SK-N-SH (cell line): ENCODE results near the gene CDH20. TPM values are rescaled to one million over a fixed set of nuclear protein-coding genes. Genes with fewer than 3 reads are reported as not detected.

Experiments
- CTCF ChIA-PET: fragments of 300-600, 350-600 bp; formaldehyde crosslinking; extraction: SDS; loops from one replicate; lab custom pipeline; 2021; lab: Yijun Ruan, JAX
- POLR2A ChIA-PET: fragments of 350-600 bp; sonication (Branson Sonifier 250); formaldehyde crosslinking; extraction: SDS; loops from one replicate; lab custom pipeline; 2020; ENCODE audit warnings: antibody characterized with exemption, inconsistent platforms; lab: Yijun Ruan, JAX
- DNase-seq: peaks from one replicate; pipeline ENCODE4 v3.0.0; 2012
- H2AFZ ChIP-seq: fragments of 200-600 bp; sonication (generic); 2 replicates; pipeline ENCODE4 v1.8.1; 2016; ENCODE audit warnings: antibody characterized with exemption, mild to moderate bottlenecking, low read depth
- H3F3A ChIP-seq: fragments of 200-600 bp; sonication (generic); replicated peaks from 2 replicates; pipeline ENCODE3; 2016; ENCODE audit warnings: antibody characterized with exemption, mild to moderate bottlenecking; ENCODE audit not compliant: insufficient read depth
- H3K27ac ChIP-seq, 2 experiments: fragments of 200-500 bp in 1 of 2; fragments of 200-600 bp in 1 of 2; sonication (Bioruptor generic) in 1 of 2; sonication (generic), shearing (Covaris generic) in 1 of 2; 2 replicates each; pipeline versions ENCODE4 v1.5.1 to v1.6.1; 2014 to 2016; ENCODE audit warnings: low read depth in 2 of 2, inconsistent platforms in 1 of 2, low read length in 1 of 2, mild to moderate bottlenecking in 1 of 2, mixed read lengths in 1 of 2
- H3K27me3 ChIP-seq: fragments of 200-600 bp; sonication (generic), shearing (Covaris generic); 2 replicates; pipeline ENCODE4 v1.6.1; 2016; ENCODE audit warnings: mixed run types; ENCODE audit not compliant: insufficient read depth
- H3K36me3 ChIP-seq, 2 experiments: fragments of 200-500 bp in 1 of 2; fragments of 200-600 bp in 1 of 2; sonication (Bioruptor generic) in 1 of 2; sonication (generic) in 1 of 2; replicated peaks in 1 of 2; 2 replicates each; pipeline versions ENCODE3 to v1.5.1; 2014 to 2016; ENCODE audit warnings: low read length in 1 of 2, mild to moderate bottlenecking in 1 of 2; ENCODE audit not compliant: insufficient read depth in 2 of 2, control insufficient read depth in 1 of 2
- H3K4me1 ChIP-seq, 2 experiments: fragments of 200-500 bp in 1 of 2; fragments of 200-600 bp in 1 of 2; sonication (Bioruptor generic) in 1 of 2; sonication (generic), shearing (Covaris generic) in 1 of 2; 2 replicates each; pipeline versions ENCODE4 v1.5.1 to v1.6.1; 2014 to 2016; ENCODE audit warnings: low read depth in 1 of 2, low read length in 1 of 2, mixed run types in 1 of 2; ENCODE audit not compliant: insufficient read depth in 2 of 2, control insufficient read depth in 1 of 2
- H3K4me2 ChIP-seq: fragments of 200-600 bp; sonication (generic), shearing (Covaris generic); 2 replicates; pipeline ENCODE4 v1.6.1; 2017; ENCODE audit warnings: mixed run types
- H3K4me3 ChIP-seq, 2 experiments: fragments of 200-500 bp in 1 of 2; fragments of 200-600 bp in 1 of 2; sonication (Bioruptor generic) in 1 of 2; sonication (generic), shearing (Covaris generic) in 1 of 2; 2 replicates each; pipeline versions ENCODE4 v1.5.1 to v1.8.1; 2014 to 2016; ENCODE audit warnings: low read depth in 2 of 2, inconsistent platforms in 1 of 2, low read length in 1 of 2, mild to moderate bottlenecking in 1 of 2, mixed read lengths in 1 of 2, moderate library complexity in 1 of 2
- H3K79me2 ChIP-seq: fragments of 200-600 bp; sonication (generic); 2 replicates; pipeline ENCODE4 v1.8.1; 2017; ENCODE audit warnings: mild to moderate bottlenecking; ENCODE audit not compliant: insufficient read depth
- H3K9ac ChIP-seq: fragments of 200-600 bp; sonication (generic); 2 replicates; pipeline ENCODE4 v1.6.1; 2017; ENCODE audit warnings: mixed run types
- H3K9me2 ChIP-seq: fragments of 200-600 bp; sonication (generic); 2 replicates; pipeline ENCODE4 v1.6.1; 2017; ENCODE audit warnings: mixed run types
- H3K9me3 ChIP-seq: fragments of 200-600 bp; sonication (generic); 2 replicates; pipeline ENCODE4 v1.6.1; 2017; ENCODE audit warnings: mixed run types, mild to moderate bottlenecking, moderate library complexity
- H4K20me1 ChIP-seq: fragments of 200-600 bp; sonication (generic); 2 replicates; pipeline ENCODE4 v1.6.1; 2017; ENCODE audit warnings: mild to moderate bottlenecking, mixed run types; ENCODE audit not compliant: insufficient read depth
- EP300 ChIP-seq, 2 experiments: IDR thresholded peaks; 2 replicates each; pipeline versions ENCODE4 v1.4.0 to v1.6.1; 2012; ENCODE audit warnings: borderline replicate concordance in 1 of 2, low read depth in 1 of 2, low read length in 1 of 2
- FOSL2 ChIP-seq: IDR thresholded peaks from 2 replicates; pipeline ENCODE4 v1.4.0; 2012; ENCODE audit warnings: low read depth, mild to moderate bottlenecking, moderate library complexity, borderline replicate concordance
- FOXM1 ChIP-seq: IDR thresholded peaks from 2 replicates; pipeline ENCODE4 v1.4.0; 2012; ENCODE audit warnings: low read depth, mild to moderate bottlenecking
- GABPA ChIP-seq: IDR thresholded peaks from 2 replicates; pipeline ENCODE4 v1.4.0; 2012; ENCODE audit warnings: low read depth, mild to moderate bottlenecking
- GATA2 ChIP-seq: sonication (generic); formaldehyde crosslinking; IDR thresholded peaks from 2 replicates; pipeline ENCODE4 v1.5.0; 2020; ENCODE audit warnings: mild to moderate bottlenecking, missing genetic modification reagents
- JUND ChIP-seq: IDR thresholded peaks from 2 replicates; pipeline ENCODE4 v1.4.0; 2012
- MEF2A ChIP-seq: IDR thresholded peaks from 2 replicates; pipeline ENCODE4 v1.4.0; 2012; ENCODE audit warnings: low read depth, borderline replicate concordance
- NFIC ChIP-seq: IDR thresholded peaks from 2 replicates; pipeline ENCODE4 v1.4.0; 2012; ENCODE audit warnings: borderline replicate concordance
- NRF1 ChIP-seq: IDR thresholded peaks from 2 replicates; pipeline ENCODE4 v1.6.1; 2012; ENCODE audit warnings: low read depth, mild to moderate bottlenecking, low read length
- POLR2AphosphoS5 ChIP-seq: IDR thresholded peaks from 2 replicates; pipeline ENCODE4 v1.6.1; 2012; ENCODE audit warnings: low read depth, low read length
- RAD21 ChIP-seq: IDR thresholded peaks from 2 replicates; pipeline ENCODE4 v1.6.1; 2012; ENCODE audit warnings: mild to moderate bottlenecking, low read length
- RFX5 ChIP-seq: IDR thresholded peaks from 2 replicates; pipeline ENCODE4 v1.6.1; 2012; ENCODE audit warnings: mild to moderate bottlenecking, improper control_type of control experiment, low read length
- RXRA ChIP-seq: IDR thresholded peaks from 2 replicates; pipeline ENCODE4 v1.4.0; 2012; ENCODE audit warnings: low read depth, mild to moderate bottlenecking, borderline replicate concordance
- SIN3A ChIP-seq: IDR thresholded peaks from 2 replicates; pipeline ENCODE4 v1.6.1; 2012; ENCODE audit warnings: low read depth, mild to moderate bottlenecking, low read length, moderate library complexity, borderline replicate concordance
- TAF1 ChIP-seq: IDR thresholded peaks from 2 replicates; pipeline ENCODE4 v1.6.1; 2012; ENCODE audit warnings: low read depth, mild to moderate bottlenecking, low read length, moderate library complexity, borderline replicate concordance
- TCF12 ChIP-seq: IDR thresholded peaks from 2 replicates; pipeline ENCODE4 v1.4.0; 2012
- YY1 ChIP-seq: IDR thresholded peaks from 2 replicates; pipeline ENCODE4 v1.4.0; 2012; ENCODE audit warnings: low read depth, mild to moderate bottlenecking
- WGBS: methylation state at CpG from one replicate; pipeline ENCODE4 v1.1.6; 2017; ENCODE audit warnings: low lambda C conversion rate; 5-methylcytosine and 5-hydroxymethylcytosine counted together
- polyA plus RNA-seq, 3 experiments: library from polyadenylated mRNA; depleted of rRNA; stranded (reverse); fragments of >200 nt; gene quantifications; 2 replicates each; pipeline ENCODE4 v1.2.3, GENCODE V29; 2012
- TF ChIP-seq, protein P1 (sequence below): IDR thresholded peaks from 2 replicates; pipeline ENCODE4 v1.4.0; 2012; ENCODE audit warnings: low read depth, borderline replicate concordance
- TF ChIP-seq, protein P2 (sequence below): IDR thresholded peaks from 2 replicates; pipeline ENCODE4 v1.4.0; 2012; ENCODE audit warnings: low read depth, borderline replicate concordance
- TF ChIP-seq, protein P3 (sequence below): fragments of 150-350 bp; IDR thresholded peaks from 2 replicates; pipeline ENCODE4 v1.6.1; 2017; ENCODE audit warnings: antibody characterized with exemption, low read length, low read depth, borderline replicate concordance
- TF ChIP-seq, protein P4 (sequence below): IDR thresholded peaks from 2 replicates; pipeline ENCODE4; 2012
- TF ChIP-seq, protein P5 (sequence below): fragments of 150-350 bp; IDR thresholded peaks from 2 replicates; pipeline ENCODE4 v1.6.1; 2016; ENCODE audit warnings: mild to moderate bottlenecking, low read depth, low read length

The CDH20 gene
- polyA plus RNA-seq, 1 of the 3 experiments (the other 2 are of a cell fraction): 1.1 TPM

DNA sequence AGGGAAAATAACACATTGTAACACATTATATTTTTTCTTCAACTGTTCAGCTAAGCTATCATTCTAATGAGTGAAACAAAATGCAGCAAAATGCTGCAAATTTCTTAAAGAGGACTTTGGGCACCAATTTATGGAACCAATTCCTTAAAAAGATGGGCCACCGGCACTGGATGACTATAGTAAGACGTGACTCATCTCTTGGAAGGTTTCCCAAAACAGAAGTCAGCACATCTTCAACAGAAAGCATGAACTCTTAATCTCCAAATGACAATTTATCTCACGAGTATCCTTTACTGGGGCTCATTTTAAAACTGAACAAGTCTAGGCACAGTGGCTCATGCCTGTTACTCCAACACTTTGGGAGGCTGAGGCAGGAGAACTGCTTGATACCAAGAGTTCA lies 213.4 kb downstream of the CDH20 start:
- DNase-seq: no peak

DNA sequence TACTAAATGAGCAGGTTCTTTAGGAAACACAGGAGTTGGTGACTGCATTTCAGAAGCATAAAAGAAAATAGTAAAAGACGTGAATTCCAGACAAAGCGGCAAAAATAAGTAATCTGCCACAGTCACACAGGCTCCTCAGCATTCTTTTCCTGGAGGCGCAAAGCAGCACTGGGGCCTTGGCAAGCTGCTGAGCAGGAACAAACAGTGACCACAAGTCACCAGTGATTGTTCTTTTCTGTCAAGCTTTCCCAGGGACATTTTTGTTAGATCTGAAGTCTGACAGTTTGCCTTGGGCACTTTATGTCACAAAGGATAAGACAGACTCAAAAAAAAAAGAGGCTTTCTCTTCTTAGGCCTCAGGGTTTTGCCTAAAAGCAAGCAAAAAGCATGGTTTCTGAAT lies 216.2 kb downstream of the CDH20 start:
- no peak overlapping the region for H3K4me2 ChIP-seq
- H3K9me3 ChIP-seq: no peaks in the 10 kb centered on the region
- H3K27me3 ChIP-seq: no peaks in the 10 kb centered on the region
- no peaks in the 10 kb centered on the region for H3K9me2 ChIP-seq
- CTCF ChIA-PET: interaction anchor here (1.4 to 3.0 kb wide), 4 partner anchors 33 to 581 kb away, joined by 3 to 17 read pairs (median 9); no protein-coding TSS in a partner anchor
- 92% methylated on average over 3 of the region's 3 CpGs for WGBS
- POLR2A ChIA-PET: no interaction called here
- no peaks in the 10 kb centered on the region for H4K20me1 ChIP-seq
- no peak overlapping the region for H2AFZ ChIP-seq
- peaks cover 0 to 5% of the 10 kb centered on the region in 2 experiments; a peak in 1 of 4 replicates for H3K4me1 ChIP-seq
- DNase-seq: no peak
- no peak overlapping the region for H3K27ac ChIP-seq
- no peak overlapping the region for H3K4me3 ChIP-seq
- TF ChIP-seq GATA2 (CRISPR knock-in tag) (no peak), EP300 (IDR thresholded peaks at IDR 0.05; ENCODE audit: borderline replicate concordance in 1 of 2, low read depth in 1 of 2, low read length in 1 of 2) (no peak), POLR2AphosphoS5 (no peak), RFX5 (no peak), TAF1 (no peak), MEF2A (no peak), NRF1 (no peak), YY1 (no peak), FOXM1 (no peak), RAD21 (no peak), SIN3A (no peak), FOSL2 (no peak)
- TF ChIP-seq, protein P1, sequence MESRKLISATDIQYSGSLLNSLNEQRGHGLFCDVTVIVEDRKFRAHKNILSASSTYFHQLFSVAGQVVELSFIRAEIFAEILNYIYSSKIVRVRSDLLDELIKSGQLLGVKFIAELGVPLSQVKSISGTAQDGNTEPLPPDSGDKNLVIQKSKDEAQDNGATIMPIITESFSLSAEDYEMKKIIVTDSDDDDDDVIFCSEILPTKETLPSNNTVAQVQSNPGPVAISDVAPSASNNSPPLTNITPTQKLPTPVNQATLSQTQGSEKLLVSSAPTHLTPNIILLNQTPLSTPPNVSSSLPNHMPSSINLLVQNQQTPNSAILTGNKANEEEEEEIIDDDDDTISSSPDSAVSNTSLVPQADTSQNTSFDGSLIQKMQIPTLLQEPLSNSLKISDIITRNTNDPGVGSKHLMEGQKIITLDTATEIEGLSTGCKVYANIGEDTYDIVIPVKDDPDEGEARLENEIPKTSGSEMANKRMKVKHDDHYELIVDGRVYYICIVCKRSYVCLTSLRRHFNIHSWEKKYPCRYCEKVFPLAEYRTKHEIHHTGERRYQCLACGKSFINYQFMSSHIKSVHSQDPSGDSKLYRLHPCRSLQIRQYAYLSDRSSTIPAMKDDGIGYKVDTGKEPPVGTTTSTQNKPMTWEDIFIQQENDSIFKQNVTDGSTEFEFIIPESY: no peak
- TF ChIP-seq, protein P2, sequence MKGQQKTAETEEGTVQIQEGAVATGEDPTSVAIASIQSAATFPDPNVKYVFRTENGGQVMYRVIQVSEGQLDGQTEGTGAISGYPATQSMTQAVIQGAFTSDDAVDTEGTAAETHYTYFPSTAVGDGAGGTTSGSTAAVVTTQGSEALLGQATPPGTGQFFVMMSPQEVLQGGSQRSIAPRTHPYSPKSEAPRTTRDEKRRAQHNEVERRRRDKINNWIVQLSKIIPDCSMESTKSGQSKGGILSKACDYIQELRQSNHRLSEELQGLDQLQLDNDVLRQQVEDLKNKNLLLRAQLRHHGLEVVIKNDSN: no peak
- TF ChIP-seq, protein P3, sequence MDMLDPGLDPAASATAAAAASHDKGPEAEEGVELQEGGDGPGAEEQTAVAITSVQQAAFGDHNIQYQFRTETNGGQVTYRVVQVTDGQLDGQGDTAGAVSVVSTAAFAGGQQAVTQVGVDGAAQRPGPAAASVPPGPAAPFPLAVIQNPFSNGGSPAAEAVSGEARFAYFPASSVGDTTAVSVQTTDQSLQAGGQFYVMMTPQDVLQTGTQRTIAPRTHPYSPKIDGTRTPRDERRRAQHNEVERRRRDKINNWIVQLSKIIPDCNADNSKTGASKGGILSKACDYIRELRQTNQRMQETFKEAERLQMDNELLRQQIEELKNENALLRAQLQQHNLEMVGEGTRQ: no peak
- no peaks in the 10 kb centered on the region for H3K36me3 ChIP-seq
- no peak overlapping the region for H3K9ac ChIP-seq
- no peaks in the 10 kb centered on the region for H3F3A ChIP-seq
- no peaks in the 10 kb centered on the region for H3K79me2 ChIP-seq

More for the DNA sequence above, 213.4 kb downstream of the CDH20 start:
- Histone ChIP-seq H3K4me1 (peaks cover 0 to 8% of the 10 kb centered on the region in 2 experiments; a peak in 1 of 4 replicates), H3K4me3 (no peak overlapping the region), H4K20me1 (no peaks in the 10 kb centered on the region), H3K4me2 (no peak overlapping the region), H3K27ac (peak overlapping the region in 1 of 2 experiments; percentile 51; a peak in 2 of 4 replicates), H3F3A (no peaks in the 10 kb centered on the region), H3K9me3 (no peaks in the 10 kb centered on the region), H3K79me2 (no peaks in the 10 kb centered on the region), H3K27me3 (no peaks in the 10 kb centered on the region), H3K9me2 (no peaks in the 10 kb centered on the region), H3K9ac (no peak overlapping the region), H3K36me3 (no peaks in the 10 kb centered on the region), H2AFZ (no peak overlapping the region)
- TF ChIP-seq FOSL2 (peak; percentile 81), FOXM1 (no peak), RAD21 (no peak), TCF12 (peak; percentile 53), GABPA (no peak), RXRA (0 out of 2 replicates have a peak, but pooled peaks have one; percentile 14), POLR2AphosphoS5 (no peak), EP300 (IDR thresholded peaks at IDR 0.05; ENCODE audit: borderline replicate concordance in 1 of 2, low read depth in 1 of 2, low read length in 1 of 2) (no peak), NFIC (peak; percentile 81), JUND (peak; percentile 85)
- TF ChIP-seq, protein P4, sequence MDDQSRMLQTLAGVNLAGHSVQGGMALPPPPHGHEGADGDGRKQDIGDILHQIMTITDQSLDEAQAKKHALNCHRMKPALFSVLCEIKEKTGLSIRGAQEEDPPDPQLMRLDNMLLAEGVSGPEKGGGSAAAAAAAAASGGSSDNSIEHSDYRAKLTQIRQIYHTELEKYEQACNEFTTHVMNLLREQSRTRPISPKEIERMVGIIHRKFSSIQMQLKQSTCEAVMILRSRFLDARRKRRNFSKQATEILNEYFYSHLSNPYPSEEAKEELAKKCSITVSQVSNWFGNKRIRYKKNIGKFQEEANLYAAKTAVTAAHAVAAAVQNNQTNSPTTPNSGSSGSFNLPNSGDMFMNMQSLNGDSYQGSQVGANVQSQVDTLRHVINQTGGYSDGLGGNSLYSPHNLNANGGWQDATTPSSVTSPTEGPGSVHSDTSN: peak; percentile 63
- TF ChIP-seq, protein P5, sequence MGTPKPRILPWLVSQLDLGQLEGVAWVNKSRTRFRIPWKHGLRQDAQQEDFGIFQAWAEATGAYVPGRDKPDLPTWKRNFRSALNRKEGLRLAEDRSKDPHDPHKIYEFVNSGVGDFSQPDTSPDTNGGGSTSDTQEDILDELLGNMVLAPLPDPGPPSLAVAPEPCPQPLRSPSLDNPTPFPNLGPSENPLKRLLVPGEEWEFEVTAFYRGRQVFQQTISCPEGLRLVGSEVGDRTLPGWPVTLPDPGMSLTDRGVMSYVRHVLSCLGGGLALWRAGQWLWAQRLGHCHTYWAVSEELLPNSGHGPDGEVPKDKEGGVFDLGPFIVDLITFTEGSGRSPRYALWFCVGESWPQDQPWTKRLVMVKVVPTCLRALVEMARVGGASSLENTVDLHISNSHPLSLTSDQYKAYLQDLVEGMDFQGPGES: no peak
- CTCF ChIA-PET: interaction anchor here (1.2 to 2.2 kb wide), 2 partner anchors 563 to 584 kb away, joined by 3 to 8 read pairs; no protein-coding TSS in a partner anchor
- 8% methylated on average over 3 of the region's 3 CpGs for WGBS
- POLR2A ChIA-PET: no interaction called here
